Lower leg skin (tissue), 3 donors: Measurements from ENCODE around the gene PPP1R9B.

Source experiments
- POLR2A ChIP-seq, 2 donors: fragments of 450-650 bp; IDR thresholded peaks; one replicate each; pipeline ENCODE4 v1.6.1; 2016 to 2017; ENCODE audit warnings: antibody characterized with exemption in 2 of 2, mild to moderate bottlenecking in 1 of 2, moderate library complexity in 1 of 2
- TF ChIP-seq, protein P1 (sequence below), 3 donors: fragments of 450-650 bp; IDR thresholded peaks; one replicate each; pipeline ENCODE4 v1.5.1; 2016; ENCODE audit warnings: antibody characterized with exemption in 3 of 3, mild to moderate bottlenecking in 3 of 3, moderate library complexity in 2 of 3

DNA sequence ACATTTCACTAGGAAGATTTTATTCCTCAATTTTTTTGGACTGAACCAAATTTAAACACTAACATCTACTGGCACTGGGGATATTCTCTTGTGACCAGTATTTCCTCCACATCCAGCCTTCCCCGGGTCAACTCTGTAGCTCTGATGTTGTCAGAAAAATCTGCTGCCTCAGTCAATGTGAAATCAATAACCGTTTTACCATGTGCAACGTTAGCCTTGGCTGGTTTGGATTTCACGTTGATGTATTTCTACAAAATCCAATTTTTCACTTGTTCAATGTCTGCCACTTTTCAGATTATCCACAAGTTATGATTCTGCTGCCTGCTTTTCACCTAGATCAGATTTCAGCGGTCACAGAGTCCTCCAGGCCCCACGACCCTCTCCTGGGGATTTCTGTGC, 22.5 kb upstream of the PPP1R9B start:
- TF ChIP-seq, protein P1, sequence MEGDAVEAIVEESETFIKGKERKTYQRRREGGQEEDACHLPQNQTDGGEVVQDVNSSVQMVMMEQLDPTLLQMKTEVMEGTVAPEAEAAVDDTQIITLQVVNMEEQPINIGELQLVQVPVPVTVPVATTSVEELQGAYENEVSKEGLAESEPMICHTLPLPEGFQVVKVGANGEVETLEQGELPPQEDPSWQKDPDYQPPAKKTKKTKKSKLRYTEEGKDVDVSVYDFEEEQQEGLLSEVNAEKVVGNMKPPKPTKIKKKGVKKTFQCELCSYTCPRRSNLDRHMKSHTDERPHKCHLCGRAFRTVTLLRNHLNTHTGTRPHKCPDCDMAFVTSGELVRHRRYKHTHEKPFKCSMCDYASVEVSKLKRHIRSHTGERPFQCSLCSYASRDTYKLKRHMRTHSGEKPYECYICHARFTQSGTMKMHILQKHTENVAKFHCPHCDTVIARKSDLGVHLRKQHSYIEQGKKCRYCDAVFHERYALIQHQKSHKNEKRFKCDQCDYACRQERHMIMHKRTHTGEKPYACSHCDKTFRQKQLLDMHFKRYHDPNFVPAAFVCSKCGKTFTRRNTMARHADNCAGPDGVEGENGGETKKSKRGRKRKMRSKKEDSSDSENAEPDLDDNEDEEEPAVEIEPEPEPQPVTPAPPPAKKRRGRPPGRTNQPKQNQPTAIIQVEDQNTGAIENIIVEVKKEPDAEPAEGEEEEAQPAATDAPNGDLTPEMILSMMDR (IDR thresholded peaks at IDR 0.05): no peak
- TF ChIP-seq POLR2A (IDR thresholded peaks at IDR 0.05): no peak
